Stimulated activated CD4-positive, alpha-beta T cell treated with anti-CD3 and anti-CD28 coated beads, Interleukin-2, amount 100 ng/mL, for 48 hours (primary cell): ENCODE measurements around the gene EPN1.
"Not testable (repeated sequence)": the region's sequence is repeated elsewhere in the genome, so short reads cannot be mapped to it uniquely, and the experiment has no call there.

ENCODE experiments used
- DNase-seq, 2 donors: peaks; one replicate each; pipeline ENCODE4 v3.0.0-alpha.2; 2020

The EPN1 gene

DNA sequence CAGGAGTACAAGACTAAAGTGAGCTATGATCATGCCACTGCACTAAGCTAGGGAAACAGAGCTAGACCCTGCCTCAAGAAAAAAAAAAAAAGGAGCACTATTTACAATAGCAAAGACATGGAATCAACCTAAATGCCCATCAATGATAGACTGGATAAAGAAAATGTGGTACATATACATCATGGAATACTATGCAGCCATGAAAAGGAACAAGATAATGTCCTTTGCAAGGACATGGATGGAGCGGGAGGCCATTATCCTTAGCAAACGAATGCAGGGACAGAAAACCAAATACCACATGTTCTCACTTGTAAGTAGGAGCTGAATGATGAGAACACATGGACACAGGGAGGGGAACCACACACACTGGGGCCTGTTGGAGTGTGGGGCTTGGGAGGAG lies 55.4 kb downstream of the EPN1 start:
- DNase-seq: not testable (repeated sequence)

- no peak for DNase-seq
These were observed 63.3 kb downstream of the EPN1 start, which contains the start of gene NLRP9 for GRCh38 chr19:55738302-55738701. TSS of gene NLRP9 (minus strand) at chr19:55738402. CDS start at chr19:55738374, 28 bp downstream.

- no peak for DNase-seq
These were observed 75.7 kb downstream of the EPN1 start for GRCh38 chr19:55750715-55751114.

- no peak for DNase-seq
These were observed 78.4 kb downstream of the EPN1 start for GRCh38 chr19:55753401-55753800.

DNA sequence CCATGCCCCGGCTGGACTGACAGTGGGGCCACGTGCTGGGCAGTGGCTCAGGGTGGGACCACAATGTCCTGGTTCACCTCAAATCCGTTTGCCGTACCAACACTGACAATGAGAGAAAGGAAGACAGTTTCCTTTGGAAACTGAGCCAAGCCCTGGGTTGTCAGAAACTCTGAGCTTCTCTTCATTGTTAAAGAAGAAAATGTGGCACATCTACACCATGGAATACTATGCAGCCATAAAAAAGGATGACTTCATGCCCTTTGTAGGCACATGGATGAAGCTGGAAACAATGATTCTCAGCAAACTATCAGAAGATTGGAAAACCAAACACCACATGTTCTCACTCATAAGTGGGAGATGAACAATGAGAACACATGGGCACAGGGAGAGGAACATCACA lies 81.8 kb downstream of the EPN1 start:
- not testable (repeated sequence) for DNase-seq

DNA sequence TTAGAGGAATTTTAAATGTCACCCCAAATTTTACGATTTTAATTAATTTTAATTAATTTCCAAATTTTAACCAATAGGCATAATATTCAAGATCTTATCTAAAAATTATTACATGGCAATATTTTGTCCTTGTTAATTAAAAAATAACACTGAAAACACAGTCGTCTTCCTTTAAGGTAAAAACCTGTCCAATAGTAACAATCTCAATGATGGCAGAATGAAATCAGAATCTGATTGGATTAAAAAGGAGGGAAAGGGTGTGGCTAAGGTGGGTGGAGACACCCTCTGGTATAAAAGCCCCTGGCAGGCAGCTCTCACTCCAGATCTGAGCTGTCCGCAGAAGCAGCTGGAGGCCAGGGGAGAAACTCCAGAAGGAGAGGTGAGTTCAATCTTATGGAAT lies 83.8 kb downstream of the EPN1 start, which contains the start of gene RFPL4A:
Gene RFPL4A (plus strand): TSS at position 301 of the 400 bp plus-strand sequence. CDS start 2,704 bp downstream, outside the sequence.
- DNase-seq: not testable (repeated sequence)
